H1 (cell line): ENCODE results near the gene ESRP2. TPM values are rescaled to one million over a fixed set of nuclear protein-coding genes. Genes with fewer than 3 reads are reported as not detected.

ENCODE experiments used
- CTCF ChIA-PET: fragments of 300-600 bp; sonication (Branson Sonifier 250); formaldehyde crosslinking; loops from one replicate; lab custom pipeline; 2021; ENCODE audit not compliant: partially characterized antibody; lab: Charles Lee
- POLR2A ChIA-PET: fragments of 300-600 bp; sonication (Branson Sonifier 250); formaldehyde crosslinking; loops from one replicate; lab custom pipeline; 2021; ENCODE audit warnings: inconsistent platforms; ENCODE audit not compliant: partially characterized antibody; lab: Charles Lee
- DNase-seq, 2 experiments: peaks; one replicate each; pipeline versions ENCODE4 v3.0.0 to v3.0.0-alpha.2; 2010 to 2022; ENCODE audit warnings: low spot score in 2 of 2, low read depth in 1 of 2, mixed read lengths in 1 of 2
- FAIRE-seq: peaks from 2 replicates; lab custom pipeline; 2011; peaks lifted over from hg19 to GRCh38; lab: Jason Lieb, UNC
- H2AFZ ChIP-seq: 2 replicates; pipeline ENCODE4 v1.8.1; 2012; ENCODE audit warnings: low read length, inconsistent platforms
- H2AK5ac ChIP-seq: 2 replicates; pipeline ENCODE4 v1.6.1; 2013; ENCODE audit warnings: low read depth, low read length
- H2BK120ac ChIP-seq: replicated peaks from 2 replicates; pipeline ENCODE3; 2013; ENCODE audit warnings: low read depth, low read length, inconsistent platforms
- H2BK12ac ChIP-seq: 2 replicates; pipeline ENCODE4 v1.6.1; 2013; ENCODE audit warnings: low read depth, low read length
- H2BK15ac ChIP-seq: 2 replicates; pipeline ENCODE4 v1.6.1; 2013; ENCODE audit warnings: low read length
- H2BK20ac ChIP-seq: 2 replicates; pipeline ENCODE4 v1.6.1; 2013; ENCODE audit warnings: low read length
- H2BK5ac ChIP-seq: 2 replicates; pipeline ENCODE4 v1.6.1; 2013; ENCODE audit warnings: low read depth, low read length
- H3K14ac ChIP-seq: 2 replicates; pipeline ENCODE4 v1.6.1; 2013; ENCODE audit warnings: inconsistent platforms; ENCODE audit not compliant: insufficient read length
- H3K18ac ChIP-seq: 2 replicates; pipeline ENCODE4 v1.6.1; 2013; ENCODE audit warnings: low read length; ENCODE audit errors: extremely low read depth
- H3K23ac ChIP-seq: 2 replicates; pipeline ENCODE4 v1.6.1; 2013; ENCODE audit warnings: inconsistent platforms; ENCODE audit not compliant: insufficient read length
- H3K23me2 ChIP-seq: 2 replicates; pipeline ENCODE4 v1.6.1; 2013; ENCODE audit warnings: low read depth, low read length
- H3K27ac ChIP-seq: 2 replicates; pipeline ENCODE4 v1.6.1; 2011; ENCODE audit warnings: low read depth, low read length, inconsistent platforms
- H3K27me3 ChIP-seq, 4 experiments: replicated peaks in 1 of 4; 1 replicate in 1 of 4; 2 replicates in 3 of 4; pipeline versions ENCODE4 v1.6.1 to v1.8.1; 2011 to 2013; ENCODE audit warnings: low read length in 3 of 4, mild to moderate bottlenecking in 3 of 4, inconsistent platforms in 2 of 4, mixed read lengths in 2 of 4, moderate library complexity in 1 of 4; ENCODE audit not compliant: control insufficient read depth in 3 of 4, insufficient read depth in 3 of 4; ENCODE audit errors: extremely low read depth in 1 of 4
- H3K36me3 ChIP-seq, 4 experiments: 2 replicates each; pipeline versions ENCODE4 v1.6.1 to v1.8.1; 2011 to 2013; ENCODE audit warnings: mild to moderate bottlenecking in 4 of 4, low read length in 3 of 4, moderate library complexity in 2 of 4, control low read depth in 1 of 4, inconsistent platforms in 1 of 4; ENCODE audit not compliant: insufficient read depth in 4 of 4, control insufficient read depth in 2 of 4
- H3K4ac ChIP-seq: replicated peaks from 2 replicates; pipeline ENCODE3; 2013; ENCODE audit warnings: low read length, low read depth, mixed read lengths, inconsistent platforms; ENCODE audit not compliant: insufficient read length
- H3K4me1 ChIP-seq, 4 experiments: replicated peaks in 1 of 4; 1 replicate in 1 of 4; 2 replicates in 3 of 4; pipeline versions ENCODE4 v1.6.1 to v1.8.1; 2011 to 2013; ENCODE audit warnings: low read length in 3 of 4, inconsistent platforms in 2 of 4, mixed read lengths in 1 of 4; ENCODE audit not compliant: insufficient read depth in 4 of 4, control insufficient read depth in 3 of 4
- H3K4me2 ChIP-seq, 2 experiments: 2 replicates each; pipeline versions ENCODE4 v1.6.1 to v1.8.1; 2011 to 2013; ENCODE audit warnings: low read depth in 2 of 2, low read length in 2 of 2, control low read depth in 1 of 2, inconsistent platforms in 1 of 2, mild to moderate bottlenecking in 1 of 2; ENCODE audit not compliant: insufficient read depth in 1 of 2
- H3K4me3 ChIP-seq, 4 experiments: fragments of 200-600, 300-600 bp in 1 of 4; sonication (generic), shearing (Covaris generic), sonication (Bioruptor Twin) in 1 of 4; 2 replicates each; pipeline versions ENCODE4 v1.5.1 to v1.8.1; 2011 to 2016; ENCODE audit warnings: low read length in 4 of 4, low read depth in 3 of 4, control low read depth in 2 of 4, inconsistent platforms in 2 of 4, mild to moderate bottlenecking in 2 of 4, mixed read lengths in 1 of 4, moderate library complexity in 1 of 4; ENCODE audit not compliant: insufficient read depth in 2 of 4; ENCODE audit errors: extremely low read depth in 1 of 4
- H3K56ac ChIP-seq: replicated peaks from 2 replicates; pipeline ENCODE3; 2013; ENCODE audit warnings: low read depth, mild to moderate bottlenecking, mixed read lengths, low read length, inconsistent platforms; ENCODE audit not compliant: insufficient read length
- H3K79me1 ChIP-seq: 2 replicates; pipeline ENCODE4 v1.6.1; 2013; ENCODE audit warnings: low read depth, low read length, control low read depth
- H3K79me2 ChIP-seq, 2 experiments: 2 replicates each; pipeline versions ENCODE4 v1.6.1 to v1.8.1; 2012 to 2013; ENCODE audit warnings: low read length in 2 of 2, mild to moderate bottlenecking in 2 of 2, inconsistent platforms in 1 of 2; ENCODE audit not compliant: insufficient read depth in 2 of 2, control insufficient read depth in 1 of 2
- H3K9ac ChIP-seq, 4 experiments: replicated peaks in 1 of 4; 1 replicate in 1 of 4; 2 replicates in 3 of 4; pipeline versions ENCODE4 v1.6.1 to v1.8.1; 2011 to 2013; ENCODE audit warnings: low read depth in 3 of 4, low read length in 3 of 4, control low read depth in 2 of 4, mild to moderate bottlenecking in 2 of 4, moderate library complexity in 2 of 4, inconsistent platforms in 1 of 4; ENCODE audit errors: extremely low read depth in 1 of 4
- H3K9me3 ChIP-seq, 2 experiments: 2 replicates each; pipeline versions ENCODE4 v1.6.1 to v1.8.1; 2012 to 2013; ENCODE audit warnings: mild to moderate bottlenecking in 2 of 2, moderate library complexity in 2 of 2, control low read depth in 1 of 2, inconsistent platforms in 1 of 2, low read depth in 1 of 2, low read length in 1 of 2, mixed read lengths in 1 of 2; ENCODE audit not compliant: insufficient read depth in 2 of 2
- H4K20me1 ChIP-seq, 2 experiments: replicated peaks in 1 of 2; 2 replicates each; pipeline versions ENCODE3 to v1.8.1; 2011 to 2013; ENCODE audit warnings: inconsistent platforms in 2 of 2, low read length in 2 of 2, mild to moderate bottlenecking in 1 of 2; ENCODE audit not compliant: insufficient read depth in 2 of 2, control insufficient read depth in 1 of 2
- H4K5ac ChIP-seq: 2 replicates; pipeline ENCODE4 v1.6.1; 2013; ENCODE audit warnings: low read length, low read depth, mixed read lengths, inconsistent platforms; ENCODE audit not compliant: insufficient read length
- H4K8ac ChIP-seq: 2 replicates; pipeline ENCODE4 v1.8.0; 2013; ENCODE audit warnings: mild to moderate bottlenecking, moderate library complexity, low read length, inconsistent platforms; ENCODE audit not compliant: insufficient read depth; ENCODE audit errors: extremely low read depth
- H4K91ac ChIP-seq: replicated peaks from 2 replicates; pipeline ENCODE3; 2013; ENCODE audit warnings: low read length, mixed read lengths, inconsistent platforms; ENCODE audit not compliant: insufficient read length
- BRCA1 ChIP-seq: IDR thresholded peaks from 2 replicates; pipeline ENCODE4 v1.6.1; 2012; ENCODE audit warnings: low read depth, low read length, improper control_type of control experiment
- CREB1 ChIP-seq: IDR thresholded peaks from 2 replicates; pipeline ENCODE4 v1.6.1; 2012; ENCODE audit warnings: inconsistent platforms
- EGR1 ChIP-seq: IDR thresholded peaks from 2 replicates; pipeline ENCODE4 v1.6.1; 2011; ENCODE audit warnings: low read depth, low read length, borderline replicate concordance
- EZH2 ChIP-seq: fragments of 200-600 bp; sonication (generic); IDR thresholded peaks from 2 replicates; pipeline ENCODE4 v1.7.1; 2012; ENCODE audit warnings: low read depth, mild to moderate bottlenecking, moderate library complexity, low read length, inconsistent platforms; ENCODE audit not compliant: severe bottlenecking
- GABPA ChIP-seq: IDR thresholded peaks from 2 replicates; pipeline ENCODE4 v1.6.1; 2011; ENCODE audit warnings: mild to moderate bottlenecking, low read length, moderate library complexity, borderline replicate concordance; ENCODE audit not compliant: insufficient read depth
- HDAC6 ChIP-seq: IDR thresholded peaks from one replicate; pipeline ENCODE4 v1.7.1; 2012; ENCODE audit warnings: low read depth, mild to moderate bottlenecking, inconsistent platforms, low read length, moderate library complexity
- JUN ChIP-seq: IDR thresholded peaks from 2 replicates; pipeline ENCODE4 v1.6.1; 2011; ENCODE audit warnings: low read depth, mild to moderate bottlenecking, improper control_type of control experiment, low read length
- KDM4A ChIP-seq: IDR thresholded peaks from one replicate; pipeline ENCODE4 v1.7.1; 2012; ENCODE audit warnings: low read depth, mild to moderate bottlenecking, moderate library complexity, low read length, inconsistent platforms; ENCODE audit not compliant: severe bottlenecking
- NANOG ChIP-seq: IDR thresholded peaks from 2 replicates; pipeline ENCODE4 v1.6.1; 2011; ENCODE audit warnings: low read length, low read depth, mild to moderate bottlenecking, inconsistent platforms; ENCODE audit not compliant: insufficient read depth, poor library complexity, severe bottlenecking
- NRF1 ChIP-seq: IDR thresholded peaks from 2 replicates; pipeline ENCODE4 v1.6.1; 2011; ENCODE audit warnings: mild to moderate bottlenecking, low read depth, low read length, improper control_type of control experiment
- PHF8 ChIP-seq: fragments of 200-600 bp; sonication (generic); conservative IDR thresholded peaks from 2 replicates; pipeline ENCODE4 v1.7.1; 2012; ENCODE audit warnings: low read depth, mild to moderate bottlenecking, inconsistent platforms, low read length, moderate library complexity
- POU5F1 ChIP-seq: IDR thresholded peaks from 2 replicates; pipeline ENCODE4 v1.6.1; 2011; ENCODE audit warnings: low read depth, mild to moderate bottlenecking, low read length, moderate library complexity
- RAD21 ChIP-seq, 2 experiments: IDR thresholded peaks in 1 of 2; conservative IDR thresholded peaks in 1 of 2; 2 replicates each; pipeline ENCODE4 v1.6.1; 2011; ENCODE audit warnings: low read depth in 2 of 2, low read length in 2 of 2, improper control_type of control experiment in 1 of 2, inconsistent platforms in 1 of 2, mild to moderate bottlenecking in 1 of 2, moderate library complexity in 1 of 2
- TCF12 ChIP-seq: IDR thresholded peaks from 2 replicates; pipeline ENCODE4 v1.6.1; 2011; ENCODE audit warnings: low read depth, mild to moderate bottlenecking, low read length
- polyA plus RNA-seq, 7 experiments: library from polyadenylated mRNA; depleted of rRNA in 3 of 7; stranded (reverse) in 5 of 7; unstranded in 2 of 7; fragments of >200 nt in 5 of 7; fragments of 200-250 nt in 2 of 7; gene quantifications; 1 replicate in 5 of 7; 2 replicates in 1 of 7; 4 replicates in 1 of 7; pipeline versions ENCODE4 v1.2.1 to v1.2.3, GENCODE V29; 2011 to 2013; ENCODE audit warnings: missing spikeins in 2 of 7, mixed read lengths in 2 of 7
- total RNA-seq: library from RNA; stranded (reverse); fragmentation: NEBNext Ultra II Directional; extraction: Animal tissue kit (Norgen Biotek cat#: 25700); gene quantifications from 2 replicates; pipeline ENCODE4 v1.2.1, GENCODE V29; 2021
- TF ChIP-seq, protein P1 (sequence below): IDR thresholded peaks from 2 replicates; pipeline ENCODE4 v1.6.1; 2011; ENCODE audit warnings: low read depth, mild to moderate bottlenecking, low read length; ENCODE audit not compliant: insufficient read depth

ESRP2 gene
- total and polyA plus RNA-seq, 2 of the 8 experiments (the other 6 are each of a cell fraction or from before 2014, with no cell fraction given), result 35.1 to 45.8 TPM

DNA sequence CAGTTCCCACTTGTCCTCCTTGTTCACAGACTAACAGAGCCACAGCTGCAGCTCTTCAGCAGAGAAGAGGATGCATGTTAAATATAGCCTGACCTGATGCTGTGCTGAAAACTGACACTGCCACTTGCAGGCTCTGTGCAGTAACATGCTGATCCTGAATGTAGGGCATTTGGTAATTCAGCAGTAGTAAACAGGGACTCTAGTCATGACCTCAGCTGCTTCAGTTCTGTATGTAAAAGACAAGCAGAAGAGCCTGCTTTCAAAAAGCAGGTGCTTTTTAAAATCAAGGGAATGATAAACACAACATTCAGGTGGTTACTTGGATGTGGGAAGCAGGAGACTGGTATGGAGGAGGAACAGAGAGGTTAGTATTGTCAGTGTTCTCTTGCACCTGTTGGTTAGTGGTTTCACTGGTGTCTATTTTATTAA, 33.8 kb downstream of the ESRP2 start:
- Histone ChIP-seq H3K23me2 (no peaks in the 10 kb centered on the region), H3K27ac (no peak overlapping the region), H2BK20ac (no peak overlapping the region), H2BK12ac (no peak overlapping the region), H3K4me3 (no peak overlapping the region), H3K4me1 (no peaks in the 10 kb centered on the region), H3K14ac (no peak overlapping the region), H2BK15ac (no peak overlapping the region), H3K9ac (no peak overlapping the region), H3K79me1 (no peaks in the 10 kb centered on the region), H2BK5ac (no peak overlapping the region), H3K27me3 (no peaks in the 10 kb centered on the region), H2BK120ac (no peak overlapping the region), H4K8ac (no peak overlapping the region), H4K5ac (no peak overlapping the region), H3K56ac (no peak overlapping the region), H4K91ac (no peak overlapping the region), H3K36me3 (no peaks in the 10 kb centered on the region), H3K79me2 (no peaks in the 10 kb centered on the region), H3K23ac (no peak overlapping the region), H4K20me1 (no peaks in the 10 kb centered on the region), H2AFZ (no peak overlapping the region), H3K18ac (no peak overlapping the region), H2AK5ac (no peak overlapping the region), H3K4ac (no peak overlapping the region), H3K9me3 (no peaks in the 10 kb centered on the region), H3K4me2 (no peak overlapping the region)
- DNase-seq (no peak), FAIRE-seq (no peak)
- CTCF ChIA-PET, result interaction anchor here (1.1 to 2.3 kb wide), 2 partner anchors 16 to 109 kb away, joined by 3 to 8 read pairs; no protein-coding TSS in a partner anchor
- POLR2A ChIA-PET, result interaction anchor here (0.9 kb wide), 1 partner anchor 28 kb away, joined by 3 read pairs; no protein-coding TSS in a partner anchor
- TF ChIP-seq POU5F1 (no peak), NANOG (no peak), CREB1 (no peak), BRCA1 (no peak), EZH2 (no peak), NRF1 (no peak), EGR1 (no peak), HDAC6 (no peak), RAD21 (IDR thresholded peaks at IDR 0.05 in 1 of 2, conservative IDR thresholded peaks at IDR 0.05 in 1 of 2; ENCODE audit: low read depth in 2 of 2, low read length in 2 of 2) (no peak), PHF8 (no peak), TCF12 (no peak), JUN (no peak), KDM4A (no peak), GABPA (no peak)
- TF ChIP-seq, protein P1, sequence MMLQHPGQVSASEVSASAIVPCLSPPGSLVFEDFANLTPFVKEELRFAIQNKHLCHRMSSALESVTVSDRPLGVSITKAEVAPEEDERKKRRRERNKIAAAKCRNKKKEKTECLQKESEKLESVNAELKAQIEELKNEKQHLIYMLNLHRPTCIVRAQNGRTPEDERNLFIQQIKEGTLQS, result no peak
